Brain microvascular endothelial cell (primary cell): ENCODE data around the gene POLR1B.

Experiments used
- DNase-seq: peaks from one replicate; pipeline ENCODE4 v3.0.0-alpha.2; 2020
- H3K27ac ChIP-seq: fragments of 250-450 bp; sonication (Bioruptor Pico); 2 replicates; pipeline ENCODE4 v1.5.1; 2020; ENCODE audit warnings: mild to moderate bottlenecking, moderate library complexity
- H3K27me3 ChIP-seq: fragments of 250-450 bp; sonication (Bioruptor Pico); replicated peaks from 2 replicates; pipeline ENCODE4 v1.5.1; 2020; ENCODE audit warnings: mild to moderate bottlenecking
- H3K36me3 ChIP-seq: fragments of 250-450 bp; sonication (Bioruptor Pico); replicated peaks from 2 replicates; pipeline ENCODE4 v1.5.1; 2020; ENCODE audit warnings: mild to moderate bottlenecking
- H3K4me3 ChIP-seq: 2 replicates; pipeline ENCODE4 v1.5.1; 2011; ENCODE audit warnings: low read depth, mild to moderate bottlenecking, control low read depth, low read length, moderate library complexity
- in situ Hi-C: cut with HindIII; loops from 2 replicates; pipeline ENCODE4 v1.10.0; 2017; ENCODE audit warnings: low sequenced_read_pairs, low pct_ligation_motif_present
- TF ChIP-seq, protein P1 (sequence below): IDR thresholded peaks from 2 replicates; pipeline ENCODE4 v1.5.1; 2011; ENCODE audit warnings: low read depth, mild to moderate bottlenecking, moderate library complexity, low read length, control low read depth, inconsistent platforms; ENCODE audit errors: missing control alignments

Gene POLR1B

DNA sequence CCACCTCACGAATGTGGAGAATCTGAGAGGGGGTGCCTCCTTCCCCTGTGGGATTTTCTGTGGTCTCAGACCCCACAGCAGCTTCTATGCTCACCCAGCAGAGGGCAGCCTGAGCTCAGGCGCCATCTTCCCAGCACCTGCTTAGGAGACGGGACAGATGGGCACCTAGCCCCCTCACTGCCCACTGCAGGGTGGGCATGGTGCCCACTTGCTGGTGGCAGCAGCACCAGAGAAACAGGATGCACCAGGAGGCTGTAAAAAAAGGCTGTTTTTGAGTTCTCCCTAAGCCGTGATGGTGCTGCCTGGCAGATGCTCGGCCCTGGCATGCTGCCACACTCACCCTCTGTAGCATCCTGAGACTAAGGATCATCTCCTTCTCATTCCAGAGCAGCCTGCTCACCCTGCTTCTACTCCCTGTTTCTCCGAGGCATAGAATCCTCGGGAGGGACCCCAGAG is 84.4 kb downstream of the POLR1B start:
- Histone ChIP-seq H3K36me3 (no peaks in the 10 kb centered on the region), H3K4me3 (peak overlapping the region; percentile 10), H3K27me3 (no peaks in the 10 kb centered on the region), H3K27ac (peak overlapping the region; percentile 94)
- DNase-seq: no peak
- in situ Hi-C loops: no loop called here
- TF ChIP-seq, protein P1, sequence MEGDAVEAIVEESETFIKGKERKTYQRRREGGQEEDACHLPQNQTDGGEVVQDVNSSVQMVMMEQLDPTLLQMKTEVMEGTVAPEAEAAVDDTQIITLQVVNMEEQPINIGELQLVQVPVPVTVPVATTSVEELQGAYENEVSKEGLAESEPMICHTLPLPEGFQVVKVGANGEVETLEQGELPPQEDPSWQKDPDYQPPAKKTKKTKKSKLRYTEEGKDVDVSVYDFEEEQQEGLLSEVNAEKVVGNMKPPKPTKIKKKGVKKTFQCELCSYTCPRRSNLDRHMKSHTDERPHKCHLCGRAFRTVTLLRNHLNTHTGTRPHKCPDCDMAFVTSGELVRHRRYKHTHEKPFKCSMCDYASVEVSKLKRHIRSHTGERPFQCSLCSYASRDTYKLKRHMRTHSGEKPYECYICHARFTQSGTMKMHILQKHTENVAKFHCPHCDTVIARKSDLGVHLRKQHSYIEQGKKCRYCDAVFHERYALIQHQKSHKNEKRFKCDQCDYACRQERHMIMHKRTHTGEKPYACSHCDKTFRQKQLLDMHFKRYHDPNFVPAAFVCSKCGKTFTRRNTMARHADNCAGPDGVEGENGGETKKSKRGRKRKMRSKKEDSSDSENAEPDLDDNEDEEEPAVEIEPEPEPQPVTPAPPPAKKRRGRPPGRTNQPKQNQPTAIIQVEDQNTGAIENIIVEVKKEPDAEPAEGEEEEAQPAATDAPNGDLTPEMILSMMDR: peak; percentile 97
